MM.1S (cell line): ENCODE measurements around the gene LASP1.

ENCODE experiments used
- CTCF ChIP-seq: fragments of 300-600 bp; sonication (generic); IDR thresholded peaks from 2 replicates; pipeline ENCODE4 v1.5.1; 2016; ENCODE audit warnings: antibody characterized with exemption, low read length, mixed read lengths
- EZH2 ChIP-seq: fragments of 300-600 bp; sonication (generic); optimal IDR thresholded peaks from 2 replicates; pipeline ENCODE3; 2017; ENCODE audit warnings: low read depth, mild to moderate bottlenecking, antibody characterized with exemption, low read length, mixed read lengths
- EZH2phosphoT487 ChIP-seq: fragments of 300-600 bp; sonication (generic); IDR thresholded peaks from 2 replicates; pipeline ENCODE4 v1.6.1; 2018; ENCODE audit warnings: antibody characterized with exemption, low read length

GRCh38 chr17:38879878-38880665, 10.2 kb downstream of the LASP1 start:
- no peak for TF ChIP-seq EZH2phosphoT487
- no peak for TF ChIP-seq CTCF
- TF ChIP-seq EZH2 = no peak
